Ishikawa (cell line): ENCODE measurements around the gene ERCC6L.

Experiments
- CREB1 ChIP-seq: IDR thresholded peaks from 2 replicates; pipeline ENCODE4 v1.6.1; 2012; ENCODE audit warnings: low read depth
- EGR1 ChIP-seq: IDR thresholded peaks from 2 replicates; pipeline ENCODE4 v1.6.1; 2012
- EP300 ChIP-seq: IDR thresholded peaks from 2 replicates; pipeline ENCODE4 v1.6.1; 2012; ENCODE audit warnings: borderline replicate concordance
- FOXM1 ChIP-seq: IDR thresholded peaks from 2 replicates; pipeline ENCODE4 v1.6.1; 2012; ENCODE audit warnings: low read depth, borderline replicate concordance
- NFIC ChIP-seq: IDR thresholded peaks from 2 replicates; pipeline ENCODE4 v1.6.1; 2012
- TAF1 ChIP-seq: IDR thresholded peaks from 2 replicates; pipeline ENCODE4 v1.6.1; 2012; ENCODE audit warnings: low read depth, mild to moderate bottlenecking
- TCF12 ChIP-seq: IDR thresholded peaks from 2 replicates; pipeline ENCODE4 v1.6.1; 2012; ENCODE audit warnings: low read depth
- TEAD4 ChIP-seq: IDR thresholded peaks from 2 replicates; pipeline ENCODE4 v1.6.1; 2012
- YY1 ChIP-seq: IDR thresholded peaks from 2 replicates; pipeline ENCODE4 v1.6.1; 2012; ENCODE audit warnings: low read depth
- TF ChIP-seq, protein P1 (sequence below): IDR thresholded peaks from 2 replicates; pipeline ENCODE4 v1.6.1; 2012; ENCODE audit warnings: low read depth, mild to moderate bottlenecking
- TF ChIP-seq, protein P2 (sequence below): IDR thresholded peaks from 2 replicates; pipeline ENCODE4 v1.6.1; 2012

DNA sequence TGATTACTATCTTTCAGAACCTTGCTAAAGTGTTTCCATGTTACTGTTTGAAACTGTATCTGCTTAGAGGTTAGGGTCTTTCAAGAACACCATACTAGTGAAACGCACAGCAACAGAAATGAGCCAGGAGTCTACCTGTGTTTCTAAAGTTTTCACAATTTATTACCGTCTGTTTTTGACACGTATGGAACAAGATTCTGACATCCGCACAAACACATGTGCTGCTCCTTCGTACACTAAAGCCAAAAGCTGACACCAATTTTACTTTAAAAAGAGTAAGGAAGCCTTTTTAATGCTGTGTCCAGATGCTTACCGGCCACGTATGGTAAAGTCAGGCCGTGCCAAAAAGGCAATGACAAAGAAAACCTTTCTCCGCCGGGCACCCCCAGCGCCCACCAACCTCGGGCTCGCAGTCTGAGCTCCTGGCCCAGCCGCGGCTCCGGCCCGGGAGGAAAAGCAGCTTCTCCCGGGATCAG lies 37.7 kb upstream of the ERCC6L start:
- TF ChIP-seq NFIC (no peak), YY1 (no peak), EGR1 (no peak), TAF1 (no peak), TCF12 (no peak), EP300 (no peak), FOXM1 (no peak), TEAD4 (no peak), CREB1 (no peak)
- TF ChIP-seq, protein P1, sequence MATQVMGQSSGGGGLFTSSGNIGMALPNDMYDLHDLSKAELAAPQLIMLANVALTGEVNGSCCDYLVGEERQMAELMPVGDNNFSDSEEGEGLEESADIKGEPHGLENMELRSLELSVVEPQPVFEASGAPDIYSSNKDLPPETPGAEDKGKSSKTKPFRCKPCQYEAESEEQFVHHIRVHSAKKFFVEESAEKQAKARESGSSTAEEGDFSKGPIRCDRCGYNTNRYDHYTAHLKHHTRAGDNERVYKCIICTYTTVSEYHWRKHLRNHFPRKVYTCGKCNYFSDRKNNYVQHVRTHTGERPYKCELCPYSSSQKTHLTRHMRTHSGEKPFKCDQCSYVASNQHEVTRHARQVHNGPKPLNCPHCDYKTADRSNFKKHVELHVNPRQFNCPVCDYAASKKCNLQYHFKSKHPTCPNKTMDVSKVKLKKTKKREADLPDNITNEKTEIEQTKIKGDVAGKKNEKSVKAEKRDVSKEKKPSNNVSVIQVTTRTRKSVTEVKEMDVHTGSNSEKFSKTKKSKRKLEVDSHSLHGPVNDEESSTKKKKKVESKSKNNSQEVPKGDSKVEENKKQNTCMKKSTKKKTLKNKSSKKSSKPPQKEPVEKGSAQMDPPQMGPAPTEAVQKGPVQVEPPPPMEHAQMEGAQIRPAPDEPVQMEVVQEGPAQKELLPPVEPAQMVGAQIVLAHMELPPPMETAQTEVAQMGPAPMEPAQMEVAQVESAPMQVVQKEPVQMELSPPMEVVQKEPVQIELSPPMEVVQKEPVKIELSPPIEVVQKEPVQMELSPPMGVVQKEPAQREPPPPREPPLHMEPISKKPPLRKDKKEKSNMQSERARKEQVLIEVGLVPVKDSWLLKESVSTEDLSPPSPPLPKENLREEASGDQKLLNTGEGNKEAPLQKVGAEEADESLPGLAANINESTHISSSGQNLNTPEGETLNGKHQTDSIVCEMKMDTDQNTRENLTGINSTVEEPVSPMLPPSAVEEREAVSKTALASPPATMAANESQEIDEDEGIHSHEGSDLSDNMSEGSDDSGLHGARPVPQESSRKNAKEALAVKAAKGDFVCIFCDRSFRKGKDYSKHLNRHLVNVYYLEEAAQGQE = no peak
- TF ChIP-seq, protein P2, sequence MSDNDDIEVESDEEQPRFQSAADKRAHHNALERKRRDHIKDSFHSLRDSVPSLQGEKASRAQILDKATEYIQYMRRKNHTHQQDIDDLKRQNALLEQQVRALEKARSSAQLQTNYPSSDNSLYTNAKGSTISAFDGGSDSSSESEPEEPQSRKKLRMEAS = no peak
